GM19452 (cell line): ENCODE data around the gene CCT5.
A peak's percentile ranks its signal among the peaks of the same experiment; 100 is the strongest.
"Not testable (repeated sequence)": the region's sequence is repeated elsewhere in the genome, so short reads cannot be mapped to it uniquely, and the experiment has no call there.

Source experiments
- ATAC-seq: cut with Tn5 transposase; IDR thresholded peaks from one replicate; pipeline ENCODE4 v1.9.1; 2021; ENCODE audit not compliant: unreplicated experiment

CCT5 gene

GRCh38 chr5:10275460-10275859 lies 25.4 kb downstream of the CCT5 start:
- no peak for ATAC-seq

GRCh38 chr5:10275991-10276390 lies 25.9 kb downstream of the CCT5 start:
- no peak for ATAC-seq

GRCh38 chr5:10276691-10277090 lies 26.6 kb downstream of the CCT5 start:
- no peak for ATAC-seq

GRCh38 chr5:10277773-10278630 lies 27.9 kb downstream of the CCT5 start:
- no peak for ATAC-seq

- ATAC-seq, result no peak
Observed at GRCh38 chr5:10278658-10279279, 28.7 kb downstream of the CCT5 start.

GRCh38 chr5:10279328-10279727 lies 29.2 kb downstream of the CCT5 start:
- ATAC-seq, result no peak

GRCh38 chr5:10279925-10280720 lies 30.0 kb downstream of the CCT5 start:
- ATAC-seq, result no peak

GRCh38 chr5:10283927-10284635 lies 34.0 kb downstream of the CCT5 start:
- ATAC-seq, result peak; percentile 97

GRCh38 chr5:10285362-10285761 lies 35.3 kb downstream of the CCT5 start:
- not testable (repeated sequence) for ATAC-seq

GRCh38 chr5:10286162-10286861 lies 36.2 kb downstream of the CCT5 start:
- no peak for ATAC-seq

- ATAC-seq, result no peak
Observed at GRCh38 chr5:10286862-10287227, 36.8 kb downstream of the CCT5 start.

GRCh38 chr5:10288592-10289219 lies 38.6 kb downstream of the CCT5 start:
- ATAC-seq, result peak; percentile 37

- no peak for ATAC-seq
Observed at GRCh38 chr5:10289353-10289752, 39.3 kb downstream of the CCT5 start.

GRCh38 chr5:10289991-10290390 lies 39.9 kb downstream of the CCT5 start:
- ATAC-seq, result no peak

GRCh38 chr5:10290438-10290837 lies 40.4 kb downstream of the CCT5 start:
- no peak for ATAC-seq

GRCh38 chr5:10291692-10292339 lies 41.7 kb downstream of the CCT5 start:
- ATAC-seq, result no peak

GRCh38 chr5:10293907-10294662 lies 44.0 kb downstream of the CCT5 start:
- no peak for ATAC-seq

- ATAC-seq, result no peak
Observed at GRCh38 chr5:10295619-10296326, 45.7 kb downstream of the CCT5 start.
